ENCODE results near the gene RERE.

The RERE gene

DNA sequence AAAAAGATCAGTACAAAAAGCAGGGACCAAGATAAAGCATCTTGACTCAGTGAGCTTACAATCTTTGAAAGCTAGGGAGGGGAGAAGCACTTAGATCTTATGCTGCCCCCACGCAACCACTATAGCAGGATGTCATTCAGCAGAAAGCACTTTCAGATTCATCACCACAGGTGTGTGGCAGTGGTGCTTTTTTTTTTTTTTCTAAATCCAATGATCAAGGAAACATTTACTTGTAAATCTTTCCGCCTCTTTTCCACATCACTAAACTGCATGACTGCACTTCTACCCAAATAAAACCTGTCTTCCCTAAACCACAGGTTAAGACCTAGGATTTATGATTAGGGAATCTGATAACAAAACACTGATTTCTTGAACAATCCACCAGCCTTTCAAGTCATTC, 344.8 kb downstream of the RERE start:
- no peak for TF ChIP-seq CTCF (IDR thresholded peaks at IDR 0.05; ENCODE audit: low read length, missing control alignments)
- DNase-seq (ENCODE audit: low read depth), result no peak
- no peak overlapping the region for H3K4me3 ChIP-seq (replicated peaks; ENCODE audit: low read depth, low read length)

- DNase-seq (ENCODE audit: low read depth), result no peak
- no peak overlapping the region for H3K4me3 ChIP-seq (replicated peaks; ENCODE audit: low read depth, low read length)
- no peak for TF ChIP-seq CTCF (IDR thresholded peaks at IDR 0.05; ENCODE audit: low read length, missing control alignments)
Measured at GRCh38 chr1:8471451-8471850, 346.0 kb downstream of the RERE start.

DNA sequence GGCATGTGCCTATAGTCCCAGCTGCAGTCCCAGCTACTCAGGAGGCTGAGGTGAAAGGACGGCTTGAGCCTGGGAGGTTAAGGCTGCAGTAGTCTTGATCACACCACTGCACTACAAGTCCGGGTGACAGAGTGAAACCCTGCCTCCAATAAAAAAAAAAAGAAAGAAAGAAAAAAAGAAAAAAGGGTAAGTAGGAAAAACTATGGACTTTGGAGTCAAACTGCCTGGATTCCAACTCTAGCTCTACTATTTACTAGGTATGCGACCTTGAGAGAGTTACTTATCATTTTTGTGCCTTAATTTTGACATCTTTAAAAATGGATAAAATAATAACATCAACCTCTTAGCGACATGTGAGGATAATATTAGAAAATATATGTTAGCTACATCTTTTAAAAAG, 348.7 kb downstream of the RERE start:
- H3K4me3 ChIP-seq (replicated peaks; ENCODE audit: low read depth, low read length), result no peak overlapping the region
- no peak for TF ChIP-seq CTCF (IDR thresholded peaks at IDR 0.05; ENCODE audit: low read length, missing control alignments)
- DNase-seq (ENCODE audit: low read depth), result no peak

DNA sequence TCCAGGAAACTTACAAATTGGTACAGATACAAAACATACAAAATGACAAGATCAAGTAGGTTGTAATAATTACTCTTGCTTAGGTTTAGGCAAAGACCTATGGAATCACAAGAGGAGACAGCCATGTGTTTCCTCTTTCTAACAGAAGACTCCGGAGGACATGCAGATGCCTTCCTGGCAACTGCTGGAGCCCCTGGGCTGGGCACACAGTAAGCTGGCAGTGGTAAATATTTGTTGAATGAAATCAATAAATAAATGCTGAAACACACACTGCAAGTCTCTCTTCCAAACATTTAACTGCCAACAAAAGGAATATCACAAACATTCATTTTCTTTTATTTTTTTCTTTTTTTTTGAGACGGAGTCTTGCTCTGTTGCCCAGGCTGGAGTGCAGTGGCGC, 350.1 kb downstream of the RERE start:
- H3K4me3 ChIP-seq (replicated peaks; ENCODE audit: low read depth, low read length), result no peak overlapping the region
- DNase-seq (ENCODE audit: low read depth), result no peak
- no peak for TF ChIP-seq CTCF (IDR thresholded peaks at IDR 0.05; ENCODE audit: low read length, missing control alignments)

- H3K4me3 ChIP-seq (replicated peaks; ENCODE audit: low read depth, low read length), result no peak overlapping the region
- no peak for TF ChIP-seq CTCF (IDR thresholded peaks at IDR 0.05; ENCODE audit: low read length, missing control alignments)
- no peak for DNase-seq (ENCODE audit: low read depth)
Measured at GRCh38 chr1:8465692-8466091, 351.7 kb downstream of the RERE start.

GRCh38 chr1:8465013-8465412, 352.4 kb downstream of the RERE start:
- TF ChIP-seq CTCF (IDR thresholded peaks at IDR 0.05; ENCODE audit: low read length, missing control alignments), result no peak
- peak; percentile 41 for DNase-seq (ENCODE audit: low read depth)
- H3K4me3 ChIP-seq (replicated peaks; ENCODE audit: low read depth, low read length), result no peak overlapping the region

- DNase-seq (ENCODE audit: low read depth), result no peak
- TF ChIP-seq CTCF (IDR thresholded peaks at IDR 0.05; ENCODE audit: low read length, missing control alignments), result no peak
Measured at GRCh38 chr1:8464377-8464776, 353.1 kb downstream of the RERE start.

More at GRCh38 chr1:8464377-8464776, 353.1 kb downstream of the RERE start:
- H3K4me3 ChIP-seq (replicated peaks; ENCODE audit: low read depth, low read length), result no peak overlapping the region
